OCI-LY7 (cell line): Measurements from ENCODE around the gene KIAA1217. TPM values are rescaled to one million over a fixed set of nuclear protein-coding genes. Genes with fewer than 3 reads are reported as not detected.

Source experiments
- BruUV-seq: library from RNA; stranded (reverse); fragments of 400-500 nt; replicated peaks from 2 replicates; lab custom pipeline; 2021; lab: Mats Ljungman, UMichigan
- CTCF ChIA-PET: fragments of 300-600 bp; sonication (Branson Sonifier 250); formaldehyde crosslinking; loops from one replicate; lab custom pipeline; 2022; ENCODE audit warnings: antibody characterized with exemption; ENCODE audit not compliant: unreplicated experiment; lab: Charles Lee
- POLR2A ChIA-PET: fragments of 300-600 bp; sonication (Branson Sonifier 250); formaldehyde crosslinking; loops from one replicate; lab custom pipeline; 2022; ENCODE audit warnings: antibody characterized with exemption; lab: Charles Lee
- DNase-seq: peaks from one replicate; pipeline ENCODE4 v3.0.0-alpha.2; 2015; ENCODE audit warnings: low spot score
- H2AFZ ChIP-seq: fragments of 200-600 bp; sonication (generic), shearing (Covaris generic); 2 replicates; pipeline ENCODE4 v1.6.1; 2014; ENCODE audit warnings: mild to moderate bottlenecking, antibody characterized with exemption, low read length, moderate library complexity
- H3K27ac ChIP-seq: fragments of 200-600 bp; sonication (generic); 2 replicates; pipeline ENCODE4 v1.5.1; 2014; ENCODE audit warnings: mixed run types, low read depth, mild to moderate bottlenecking, moderate library complexity, low read length, inconsistent platforms; ENCODE audit not compliant: poor library complexity, severe bottlenecking
- H3K36me3 ChIP-seq: fragments of 200-600 bp; sonication (generic); 2 replicates; pipeline ENCODE4 v1.6.1; 2014; ENCODE audit warnings: mild to moderate bottlenecking, antibody characterized with exemption, low read length, moderate library complexity, mixed read lengths; ENCODE audit not compliant: insufficient read depth
- H3K4me1 ChIP-seq: fragments of 200-600 bp; sonication (generic); 2 replicates; pipeline ENCODE4 v1.5.1; 2014; ENCODE audit warnings: mild to moderate bottlenecking, low read length; ENCODE audit not compliant: insufficient read depth, poor library complexity, severe bottlenecking
- H3K4me2 ChIP-seq: fragments of 200-600 bp; sonication (generic); 2 replicates; pipeline ENCODE4 v1.6.1; 2014; ENCODE audit warnings: mild to moderate bottlenecking, low read length
- H3K4me3 ChIP-seq: fragments of 200-600 bp; sonication (generic); 2 replicates; pipeline ENCODE4 v1.5.1; 2014; ENCODE audit warnings: mild to moderate bottlenecking, low read depth, low read length; ENCODE audit not compliant: poor library complexity, severe bottlenecking
- H3K79me2 ChIP-seq: fragments of 200-600 bp; sonication (generic); 2 replicates; pipeline ENCODE4 v1.6.1; 2016; ENCODE audit warnings: low read depth, mild to moderate bottlenecking, low read length, moderate library complexity, mixed read lengths; ENCODE audit not compliant: insufficient read depth
- H3K9me2 ChIP-seq: fragments of 200-600 bp; sonication (generic); 2 replicates; pipeline ENCODE4 v1.6.1; 2016; ENCODE audit warnings: mild to moderate bottlenecking, low read length, mixed read lengths; ENCODE audit not compliant: insufficient read depth
- H3K9me3 ChIP-seq: fragments of 200-600 bp; sonication (generic); 2 replicates; pipeline ENCODE4 v1.6.1; 2014; ENCODE audit warnings: mild to moderate bottlenecking, mixed run types, low read length, mixed read lengths
- H4K20me1 ChIP-seq: fragments of 200-600 bp; sonication (generic); 2 replicates; pipeline ENCODE4 v1.6.1; 2014; ENCODE audit warnings: mild to moderate bottlenecking, antibody characterized with exemption, low read length, moderate library complexity, mixed read lengths; ENCODE audit not compliant: insufficient read depth
- CTCF ChIP-seq: fragments of 200-600 bp; sonication (generic); conservative IDR thresholded peaks from 2 replicates; pipeline ENCODE4 v1.5.1; 2014; ENCODE audit warnings: mild to moderate bottlenecking, antibody characterized with exemption, low read length, moderate library complexity, mixed read lengths
- EZH2phosphoT487 ChIP-seq: fragments of 200-600 bp; sonication (generic); IDR thresholded peaks from 2 replicates; pipeline ENCODE4 v1.6.1; 2018; ENCODE audit warnings: low read depth, borderline replicate concordance, mild to moderate bottlenecking, mixed run types, antibody characterized with exemption, low read length, moderate library complexity, mixed read lengths
- intact Hi-C: fragments of 100-400 bp; cut with micrococcal nuclease; formaldehyde crosslinking; loops from one replicate; pipeline ENCODE4 v1.10.0; 2022; ENCODE audit not compliant: unreplicated experiment
- total RNA-seq, 2 experiments: library from RNA; depleted of rRNA in 1 of 2; stranded (reverse); fragments of >200 nt in 1 of 2; shearing (Covaris generic) in 1 of 2; gene quantifications; 2 replicates each; pipeline ENCODE4 v1.2.3, GENCODE V29; 2014 to 2022

KIAA1217 gene
- total RNA-seq, 2 experiments from 2014 or later = not detected

GRCh38 chr10:24202181-24202570 is 6.8 kb upstream of the KIAA1217 start:
- ChIA-PET CTCF (no interaction called here), POLR2A (no interaction called here)
- Histone ChIP-seq H3K9me2 (no peaks in the 10 kb centered on the region), H3K4me3 (no peak overlapping the region), H4K20me1 (no peaks in the 10 kb centered on the region), H3K27ac (no peak overlapping the region), H3K79me2 (no peaks in the 10 kb centered on the region), H3K4me1 (no peaks in the 10 kb centered on the region), H3K9me3 (no peaks in the 10 kb centered on the region), H3K36me3 (no peaks in the 10 kb centered on the region), H3K4me2 (no peak overlapping the region), H2AFZ (no peak overlapping the region)
- intact Hi-C loops = no loop called here
- TF ChIP-seq CTCF = no peak
- no peak for TF ChIP-seq EZH2phosphoT487
- no TSS peak for BruUV-seq
- no peak for DNase-seq

GRCh38 chr10:24205821-24206220 is 3.1 kb upstream of the KIAA1217 start:
- no peak overlapping the region for H3K4me2 ChIP-seq
- no peaks in the 10 kb centered on the region for H3K36me3 ChIP-seq
- no peak overlapping the region for H3K27ac ChIP-seq
- no peaks in the 10 kb centered on the region for H3K79me2 ChIP-seq
- DNase-seq = no peak
- H4K20me1 ChIP-seq = no peaks in the 10 kb centered on the region
- ChIA-PET POLR2A (no interaction called here), CTCF (no interaction called here)
- BruUV-seq = no TSS peak
- H3K4me1 ChIP-seq = no peaks in the 10 kb centered on the region
- no peaks in the 10 kb centered on the region for H3K9me3 ChIP-seq
- no peak overlapping the region for H3K4me3 ChIP-seq
- intact Hi-C loops = no loop called here
- H3K9me2 ChIP-seq = no peaks in the 10 kb centered on the region
- TF ChIP-seq CTCF = no peak
- no peak for TF ChIP-seq EZH2phosphoT487
- no peak overlapping the region for H2AFZ ChIP-seq

GRCh38 chr10:24206334-24206733 is 2.6 kb upstream of the KIAA1217 start:
- no peak for DNase-seq
- CTCF ChIA-PET = no interaction called here
- no peaks in the 10 kb centered on the region for H3K79me2 ChIP-seq
- no peaks in the 10 kb centered on the region for H3K36me3 ChIP-seq
- POLR2A ChIA-PET = no interaction called here
- no peaks in the 10 kb centered on the region for H3K4me1 ChIP-seq
- no peak overlapping the region for H3K4me2 ChIP-seq
- H3K9me2 ChIP-seq = no peaks in the 10 kb centered on the region
- no peak overlapping the region for H2AFZ ChIP-seq
- no peaks in the 10 kb centered on the region for H3K9me3 ChIP-seq
- BruUV-seq = no TSS peak
- no peak for TF ChIP-seq CTCF
- no peak for TF ChIP-seq EZH2phosphoT487
- no peaks in the 10 kb centered on the region for H4K20me1 ChIP-seq
- intact Hi-C loops = no loop called here
- no peak overlapping the region for H3K27ac ChIP-seq
- H3K4me3 ChIP-seq = no peak overlapping the region
